HG02678 (cell line): ENCODE measurements around the gene ADAMTSL1.
A peak's percentile ranks its signal among the peaks of the same experiment; 100 is the strongest.

Experiments
- ATAC-seq: cut with Tn5 transposase; IDR thresholded peaks from one replicate; pipeline ENCODE4 v1.9.1; 2021; ENCODE audit warnings: mild to moderate bottlenecking, moderate library complexity; ENCODE audit not compliant: unreplicated experiment

The ADAMTSL1 gene

GRCh38 chr9:18473652-18474279, at the start of gene ADAMTSL1:
Gene ADAMTSL1 (plus strand): TSS chr9:18474153. CDS start chr9:18474233, 80 bp downstream.
- ATAC-seq, result no peak

GRCh38 chr9:18427691-18428090, 46.3 kb upstream of the ADAMTSL1 start:
- ATAC-seq, result no peak

GRCh38 chr9:18428661-18429060, 45.3 kb upstream of the ADAMTSL1 start:
- ATAC-seq, result no peak

GRCh38 chr9:18429070-18429469, 44.9 kb upstream of the ADAMTSL1 start:
- no peak for ATAC-seq

- ATAC-seq, result no peak
Observed at GRCh38 chr9:18433620-18434019, 40.3 kb upstream of the ADAMTSL1 start.

GRCh38 chr9:18437315-18438201, 36.4 kb upstream of the ADAMTSL1 start:
- no peak for ATAC-seq

GRCh38 chr9:18438300-18438925, 35.5 kb upstream of the ADAMTSL1 start:
- no peak for ATAC-seq

- ATAC-seq, result no peak
Observed at GRCh38 chr9:18438951-18439350, 35.0 kb upstream of the ADAMTSL1 start.

- ATAC-seq, result no peak
Observed at GRCh38 chr9:18441261-18441660, 32.7 kb upstream of the ADAMTSL1 start.

- peak; percentile 91 for ATAC-seq
Observed at GRCh38 chr9:18442629-18443491, 31.1 kb upstream of the ADAMTSL1 start.

- ATAC-seq, result no peak
Observed at GRCh38 chr9:18447131-18447530, 26.8 kb upstream of the ADAMTSL1 start.

GRCh38 chr9:18447541-18447940, 26.4 kb upstream of the ADAMTSL1 start:
- ATAC-seq, result no peak

GRCh38 chr9:18448101-18448500, 25.9 kb upstream of the ADAMTSL1 start:
- ATAC-seq, result no peak

GRCh38 chr9:18451406-18451805, 22.5 kb upstream of the ADAMTSL1 start:
- ATAC-seq, result no peak

GRCh38 chr9:18452276-18452675, 21.7 kb upstream of the ADAMTSL1 start:
- ATAC-seq, result no peak

GRCh38 chr9:18456624-18457237, 17.2 kb upstream of the ADAMTSL1 start:
- no peak for ATAC-seq

- no peak for ATAC-seq
Observed at GRCh38 chr9:18457510-18457909, 16.4 kb upstream of the ADAMTSL1 start.

- ATAC-seq, result no peak
Observed at GRCh38 chr9:18459962-18460584, 13.9 kb upstream of the ADAMTSL1 start.

- ATAC-seq, result no peak
Observed at GRCh38 chr9:18461496-18461895, 12.5 kb upstream of the ADAMTSL1 start.

GRCh38 chr9:18463991-18464390, 10.0 kb upstream of the ADAMTSL1 start:
- no peak for ATAC-seq
